RWPE2 (cell line): ENCODE data around the gene CILP2.
A peak's percentile ranks its signal among the peaks of the same experiment; 100 is the strongest.

Experiments
- ATAC-seq: fragments of 200-7000 bp; cut with Tn5 transposase; 3 replicates; pipeline ENCODE4 v1.9.1; 2021; ENCODE audit warnings: low read depth
- DNase-seq: peaks from one replicate; pipeline ENCODE4 v3.0.0-alpha.2; 2020; ENCODE audit warnings: low spot score
- H3K27ac ChIP-seq: fragments of 450-650 bp; 2 replicates; pipeline ENCODE4 v1.5.1; 2017; ENCODE audit warnings: mild to moderate bottlenecking; ENCODE audit not compliant: poor library complexity, severe bottlenecking
- H3K27me3 ChIP-seq: fragments of 250-450 bp; sonication (Bioruptor Pico); 2 replicates; pipeline ENCODE4 v1.5.1; 2021; ENCODE audit warnings: mild to moderate bottlenecking, moderate library complexity; ENCODE audit not compliant: insufficient read depth, poor library complexity, severe bottlenecking
- H3K36me3 ChIP-seq: fragments of 250-450 bp; sonication (Bioruptor Pico); 2 replicates; pipeline ENCODE4 v1.5.1; 2020; ENCODE audit warnings: low read depth, mild to moderate bottlenecking, moderate library complexity
- H3K4me1 ChIP-seq: fragments of 250-450 bp; sonication (Bioruptor Pico); 2 replicates; pipeline ENCODE4 v1.5.1; 2021; ENCODE audit warnings: mild to moderate bottlenecking, moderate library complexity; ENCODE audit not compliant: insufficient read depth, poor library complexity, severe bottlenecking
- H3K4me3 ChIP-seq: fragments of 250-450 bp; sonication (Bioruptor Pico); 2 replicates; pipeline ENCODE4 v1.5.1; 2021; ENCODE audit warnings: mild to moderate bottlenecking, moderate library complexity; ENCODE audit not compliant: severe bottlenecking
- H3K9me3 ChIP-seq: fragments of 250-450 bp; sonication (Bioruptor Pico); 2 replicates; pipeline ENCODE4 v1.5.1; 2021; ENCODE audit warnings: mild to moderate bottlenecking, moderate library complexity; ENCODE audit not compliant: severe bottlenecking
- CTCF ChIP-seq: fragments of 450-650 bp; IDR thresholded peaks from one replicate; pipeline ENCODE4 v1.5.1; 2017; ENCODE audit warnings: mild to moderate bottlenecking, moderate library complexity; ENCODE audit not compliant: poor library complexity, severe bottlenecking

CILP2 gene

DNA sequence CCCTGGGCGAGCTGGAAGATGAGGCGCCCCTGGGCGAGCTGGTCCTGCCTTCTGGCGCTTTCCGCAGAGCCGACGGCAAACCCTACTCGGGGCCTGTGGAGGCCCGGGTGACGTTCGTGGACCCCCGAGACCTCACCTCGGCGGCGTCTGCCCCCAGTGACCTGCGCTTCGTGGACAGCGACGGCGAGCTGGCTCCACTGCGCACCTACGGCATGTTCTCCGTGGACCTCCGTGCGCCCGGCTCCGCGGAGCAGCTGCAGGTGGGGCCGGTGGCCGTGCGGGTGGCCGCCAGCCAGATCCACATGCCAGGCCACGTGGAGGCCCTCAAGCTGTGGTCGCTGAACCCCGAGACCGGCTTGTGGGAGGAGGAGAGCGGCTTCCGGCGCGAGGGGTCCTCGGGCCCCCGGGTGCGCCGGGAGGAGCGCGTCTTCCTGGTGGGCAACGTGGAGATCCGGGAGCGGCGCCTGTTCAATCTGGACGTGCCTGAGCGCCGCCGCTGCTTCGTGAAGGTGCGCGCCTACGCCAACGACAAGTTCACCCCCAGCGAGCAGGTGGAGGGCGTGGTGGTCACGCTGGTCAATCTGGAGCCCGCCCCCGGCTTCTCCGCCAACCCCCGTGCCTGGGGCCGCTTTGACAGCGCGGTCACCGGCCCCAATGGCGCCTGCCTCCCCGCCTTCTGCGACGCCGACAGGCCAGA, 6.3 kb downstream of the CILP2 start:
- H3K4me3 ChIP-seq, result no peak overlapping the region

GRCh38 chr19:19544954-19545591, 7.0 kb downstream of the CILP2 start:
- DNase-seq (peak; percentile 56), ATAC-seq (no peak)
- no peaks in the 10 kb centered on the region for H3K27me3 ChIP-seq
- no peaks in the 10 kb centered on the region for H3K9me3 ChIP-seq
- no peak overlapping the region for H3K4me3 ChIP-seq
- no peak overlapping the region for H3K27ac ChIP-seq
- H3K36me3 ChIP-seq, result no peaks in the 10 kb centered on the region
- no peak for TF ChIP-seq CTCF
- no peaks in the 10 kb centered on the region for H3K4me1 ChIP-seq

More for the DNA sequence above, 6.3 kb downstream of the CILP2 start:
- H3K27ac ChIP-seq, result no peak overlapping the region
- no peaks in the 10 kb centered on the region for H3K27me3 ChIP-seq
- no peaks in the 10 kb centered on the region for H3K36me3 ChIP-seq
- TF ChIP-seq CTCF, result no peak
- H3K4me1 ChIP-seq, result no peaks in the 10 kb centered on the region
- peak; percentile 60 for DNase-seq
- no peak for ATAC-seq
- H3K9me3 ChIP-seq, result no peaks in the 10 kb centered on the region

GRCh38 chr19:19545707-19546106, 7.6 kb downstream of the CILP2 start:
- ATAC-seq, result no peak
- no peak overlapping the region for H3K27ac ChIP-seq
- no peaks in the 10 kb centered on the region for H3K36me3 ChIP-seq
- no peak for DNase-seq
- H3K4me1 ChIP-seq, result no peaks in the 10 kb centered on the region
- no peaks in the 10 kb centered on the region for H3K27me3 ChIP-seq
- TF ChIP-seq CTCF, result no peak
- H3K9me3 ChIP-seq, result no peaks in the 10 kb centered on the region
- H3K4me3 ChIP-seq, result no peak overlapping the region

GRCh38 chr19:19546751-19547162, 8.7 kb downstream of the CILP2 start:
- no peaks in the 10 kb centered on the region for H3K4me1 ChIP-seq
- no peaks in the 10 kb centered on the region for H3K27me3 ChIP-seq
- H3K4me3 ChIP-seq, result no peak overlapping the region
- TF ChIP-seq CTCF, result no peak
- no peaks in the 10 kb centered on the region for H3K36me3 ChIP-seq
- H3K27ac ChIP-seq, result no peak overlapping the region
- DNase-seq (no peak), ATAC-seq (peak; percentile 15; the same call in 2 of the 3 replicates)
- H3K9me3 ChIP-seq, result no peaks in the 10 kb centered on the region
